DND-41 (cell line): ENCODE data around the gene ITGB5.

Experiments
- CTCF ChIP-seq: IDR thresholded peaks from 2 replicates; pipeline ENCODE4 v1.5.1; 2012; ENCODE audit warnings: borderline replicate concordance, low read length, moderate library complexity, mild to moderate bottlenecking; ENCODE audit not compliant: poor library complexity, severe bottlenecking; ENCODE audit errors: extremely low read depth
- EZH2 ChIP-seq: IDR thresholded peaks from 3 replicates; pipeline ENCODE4 v1.6.1; 2012; ENCODE audit warnings: borderline replicate concordance, low read depth, mild to moderate bottlenecking, moderate library complexity, low read length, inconsistent platforms; ENCODE audit not compliant: severe bottlenecking

- TF ChIP-seq EZH2 (no peak), CTCF (no peak)
Observed at GRCh38 chr3:124751501-124751900, 135.7 kb downstream of the ITGB5 start.
